H9 (cell line): ENCODE measurements around the gene RLF. TPM values are rescaled to one million over a fixed set of nuclear protein-coding genes. Genes with fewer than 3 reads are reported as not detected.
A peak's percentile ranks its signal among the peaks of the same experiment; 100 is the strongest.

Experiments
- DNase-seq: peaks from one replicate; pipeline ENCODE4 v3.0.0-alpha.2; 2017
- H2AFZ ChIP-seq: one replicate; pipeline ENCODE4 v1.6.1; 2013; ENCODE audit warnings: mild to moderate bottlenecking, low read length, control low read depth, moderate library complexity
- H2AK5ac ChIP-seq: 2 replicates; pipeline ENCODE4 v1.6.1; 2013; ENCODE audit warnings: low read length, control low read depth, mixed read lengths; ENCODE audit not compliant: insufficient read length
- H2BK120ac ChIP-seq: one replicate; pipeline ENCODE4 v1.6.1; 2013; ENCODE audit warnings: low read depth, mild to moderate bottlenecking, low read length, control low read depth, inconsistent platforms; ENCODE audit not compliant: poor library complexity, severe bottlenecking
- H2BK12ac ChIP-seq: 2 replicates; pipeline ENCODE4 v1.6.1; 2013; ENCODE audit warnings: low read length, control low read depth, mixed read lengths, low read depth; ENCODE audit not compliant: insufficient read length
- H2BK15ac ChIP-seq: 2 replicates; pipeline ENCODE4 v1.6.1; 2013; ENCODE audit warnings: low read depth, low read length, control low read depth
- H2BK20ac ChIP-seq: one replicate; pipeline ENCODE4 v1.6.1; 2013; ENCODE audit warnings: low read depth, mild to moderate bottlenecking, low read length, control low read depth, inconsistent platforms; ENCODE audit not compliant: poor library complexity, severe bottlenecking
- H2BK5ac ChIP-seq: 2 replicates; pipeline ENCODE4 v1.6.1; 2013; ENCODE audit warnings: low read length, control low read depth, mixed read lengths; ENCODE audit not compliant: insufficient read length
- H3K14ac ChIP-seq: 2 replicates; pipeline ENCODE4 v1.6.1; 2013; ENCODE audit warnings: low read length, control low read depth; ENCODE audit not compliant: insufficient read depth
- H3K18ac ChIP-seq: 2 replicates; pipeline ENCODE4 v1.6.1; 2013; ENCODE audit warnings: low read depth, mild to moderate bottlenecking, mixed read lengths, low read length, control low read depth; ENCODE audit not compliant: insufficient read length
- H3K23ac ChIP-seq: 2 replicates; pipeline ENCODE4 v1.6.1; 2013; ENCODE audit warnings: low read length, control low read depth, mixed read lengths, low read depth; ENCODE audit not compliant: insufficient read length
- H3K23me2 ChIP-seq: 2 replicates; pipeline ENCODE4 v1.6.1; 2013; ENCODE audit warnings: low read depth, mild to moderate bottlenecking, mixed read lengths, low read length, control low read depth; ENCODE audit not compliant: insufficient read length, poor library complexity, severe bottlenecking
- H3K27ac ChIP-seq: 2 replicates; pipeline ENCODE4 v1.5.1; 2013; ENCODE audit warnings: low read length, control low read depth, mixed read lengths, low read depth; ENCODE audit not compliant: insufficient read length
- H3K27me3 ChIP-seq: 2 replicates; pipeline ENCODE4 v1.6.1; 2013; ENCODE audit warnings: low read length, control low read depth, inconsistent platforms; ENCODE audit not compliant: insufficient read depth
- H3K4ac ChIP-seq: 2 replicates; pipeline ENCODE4 v1.6.1; 2013; ENCODE audit warnings: low read depth, mild to moderate bottlenecking, control low read depth, inconsistent platforms, low read length, moderate library complexity
- H3K4me1 ChIP-seq: 2 replicates; pipeline ENCODE4 v1.6.1; 2013; ENCODE audit warnings: low read length, control low read depth, inconsistent platforms; ENCODE audit not compliant: insufficient read depth
- H3K4me2 ChIP-seq: 2 replicates; pipeline ENCODE4 v1.6.1; 2013; ENCODE audit warnings: low read length, control low read depth, mixed read lengths; ENCODE audit not compliant: insufficient read length, insufficient read depth
- H3K56ac ChIP-seq: 2 replicates; pipeline ENCODE4 v1.6.1; 2013; ENCODE audit warnings: low read depth, mild to moderate bottlenecking, mixed read lengths, low read length, control low read depth; ENCODE audit not compliant: insufficient read length
- H3K79me1 ChIP-seq: 2 replicates; pipeline ENCODE4 v1.6.1; 2013; ENCODE audit warnings: low read depth, mild to moderate bottlenecking, moderate library complexity, low read length, control low read depth, inconsistent platforms; ENCODE audit not compliant: insufficient read depth, poor library complexity, severe bottlenecking
- H3K79me2 ChIP-seq: 2 replicates; pipeline ENCODE4 v1.6.1; 2013; ENCODE audit warnings: low read length, control low read depth, inconsistent platforms; ENCODE audit not compliant: insufficient read depth
- H3K9ac ChIP-seq: 2 replicates; pipeline ENCODE4 v1.6.1; 2013; ENCODE audit warnings: low read length, control low read depth, mixed read lengths; ENCODE audit not compliant: insufficient read length; ENCODE audit errors: extremely low read depth
- H3K9me3 ChIP-seq: one replicate; pipeline ENCODE4 v1.6.1; 2013; ENCODE audit warnings: low read depth, low read length, inconsistent platforms; ENCODE audit not compliant: control insufficient read depth
- H3T11ph ChIP-seq: one replicate; pipeline ENCODE4 v1.6.1; 2013; ENCODE audit warnings: mild to moderate bottlenecking, low read length, control low read depth, inconsistent platforms
- H4K20me1 ChIP-seq: one replicate; pipeline ENCODE4 v1.6.1; 2013; ENCODE audit not compliant: control insufficient read depth, insufficient read length, insufficient read depth
- H4K5ac ChIP-seq: 2 replicates; pipeline ENCODE4 v1.6.1; 2013; ENCODE audit warnings: low read depth, mild to moderate bottlenecking, mixed read lengths, low read length, control low read depth; ENCODE audit not compliant: insufficient read length
- H4K8ac ChIP-seq: replicated peaks from 2 replicates; pipeline ENCODE4 v1.6.1; 2013; ENCODE audit warnings: low read length, control low read depth, mixed read lengths, low read depth; ENCODE audit not compliant: insufficient read length
- H4K91ac ChIP-seq: 2 replicates; pipeline ENCODE4 v1.6.1; 2013; ENCODE audit warnings: low read depth, mild to moderate bottlenecking, moderate library complexity, mixed read lengths, low read length, control low read depth; ENCODE audit not compliant: insufficient read length
- H3K27ac Mint-ChIP-seq, 3 experiments: 2 replicates in 2 of 3; 3 replicates in 1 of 3; pipeline ENCODE4 v1.8.0; 2020 to 2021; ENCODE audit warnings: mixed read lengths in 3 of 3, mild to moderate bottlenecking in 1 of 3, moderate library complexity in 1 of 3
- H3K27me3 Mint-ChIP-seq: 2 replicates; pipeline ENCODE4 v1.8.0; 2021; ENCODE audit warnings: low read depth, mild to moderate bottlenecking, moderate library complexity, mixed read lengths
- H3K36me3 Mint-ChIP-seq, 3 experiments: 2 replicates in 2 of 3; 3 replicates in 1 of 3; pipeline ENCODE4 v1.8.0; 2020 to 2021; ENCODE audit warnings: low read depth in 3 of 3, mixed read lengths in 3 of 3; ENCODE audit not compliant: insufficient read depth in 1 of 3
- H3K4me1 Mint-ChIP-seq, 2 experiments: 2 replicates each; pipeline ENCODE4 v1.8.0; 2020; ENCODE audit warnings: mixed read lengths in 2 of 2
- H3K4me3 Mint-ChIP-seq, 2 experiments: 2 replicates in 1 of 2; 3 replicates in 1 of 2; pipeline ENCODE4 v1.8.0; 2020 to 2021; ENCODE audit warnings: mild to moderate bottlenecking in 2 of 2, mixed read lengths in 2 of 2, moderate library complexity in 1 of 2
- H3K9me3 Mint-ChIP-seq, 2 experiments: 2 replicates in 1 of 2; 3 replicates in 1 of 2; pipeline ENCODE4 v1.8.0; 2020; ENCODE audit warnings: mild to moderate bottlenecking in 2 of 2, mixed read lengths in 2 of 2, moderate library complexity in 1 of 2
- WGBS: extraction: QIAGEN DNeasy Blood & Tissue Kit; methylation state at CpG from one replicate; pipeline ENCODE4 v1.1.7; 2013; ENCODE audit warnings: missing lambda C conversion rate, low lambda C conversion rate, mixed read lengths; ENCODE audit not compliant: insufficient read length; ENCODE audit errors: extremely low coverage; 5-methylcytosine and 5-hydroxymethylcytosine counted together
- total RNA-seq: library from RNA; stranded (reverse); gene quantifications from 2 replicates; pipeline ENCODE4 v1.2.1, GENCODE V29; 2021
- TF ChIP-seq, protein P1 (sequence below): fragments of 200-600 bp; sonication (generic); conservative IDR thresholded peaks from 3 replicates; pipeline ENCODE4 v1.8.0; 2021; ENCODE audit warnings: antibody characterized with exemption, mild to moderate bottlenecking

RLF gene
- total RNA-seq, 1 experiment from 2014 or later, result 19.2 TPM

DNA sequence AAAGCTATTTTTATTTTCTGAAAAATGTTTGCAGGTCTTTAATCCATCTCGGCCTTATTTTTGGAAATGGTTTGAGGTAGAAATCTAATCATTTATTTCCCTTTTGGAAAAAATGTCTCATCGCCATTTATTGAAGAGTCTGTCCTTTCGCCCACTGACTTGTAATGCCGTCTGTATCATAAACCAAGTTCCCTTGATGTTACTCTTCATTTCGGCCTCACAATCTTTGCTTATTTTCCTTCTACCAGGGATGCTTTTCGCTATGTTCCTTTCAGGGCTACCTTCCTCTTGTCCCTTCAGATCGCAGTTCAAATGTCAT lies 422 bp upstream of the RLF start:
- H3K18ac ChIP-seq, result peak overlapping the region; percentile 59
- H3K79me2 ChIP-seq, result peaks cover 33% of the 10 kb centered on the region
- TF ChIP-seq, protein P1, sequence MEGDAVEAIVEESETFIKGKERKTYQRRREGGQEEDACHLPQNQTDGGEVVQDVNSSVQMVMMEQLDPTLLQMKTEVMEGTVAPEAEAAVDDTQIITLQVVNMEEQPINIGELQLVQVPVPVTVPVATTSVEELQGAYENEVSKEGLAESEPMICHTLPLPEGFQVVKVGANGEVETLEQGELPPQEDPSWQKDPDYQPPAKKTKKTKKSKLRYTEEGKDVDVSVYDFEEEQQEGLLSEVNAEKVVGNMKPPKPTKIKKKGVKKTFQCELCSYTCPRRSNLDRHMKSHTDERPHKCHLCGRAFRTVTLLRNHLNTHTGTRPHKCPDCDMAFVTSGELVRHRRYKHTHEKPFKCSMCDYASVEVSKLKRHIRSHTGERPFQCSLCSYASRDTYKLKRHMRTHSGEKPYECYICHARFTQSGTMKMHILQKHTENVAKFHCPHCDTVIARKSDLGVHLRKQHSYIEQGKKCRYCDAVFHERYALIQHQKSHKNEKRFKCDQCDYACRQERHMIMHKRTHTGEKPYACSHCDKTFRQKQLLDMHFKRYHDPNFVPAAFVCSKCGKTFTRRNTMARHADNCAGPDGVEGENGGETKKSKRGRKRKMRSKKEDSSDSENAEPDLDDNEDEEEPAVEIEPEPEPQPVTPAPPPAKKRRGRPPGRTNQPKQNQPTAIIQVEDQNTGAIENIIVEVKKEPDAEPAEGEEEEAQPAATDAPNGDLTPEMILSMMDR, result no peak
- H2BK120ac ChIP-seq, result no peak overlapping the region
- H3K4me1 Mint-ChIP-seq, result peaks cover 4% of the 10 kb centered on the region in 2 experiments
- no peak overlapping the region for H3K27ac ChIP-seq
- H3K56ac ChIP-seq, result no peak overlapping the region
- H3K27ac Mint-ChIP-seq, result peak overlapping the region; percentile 92 to 99 (median 99)
- no peaks in the 10 kb centered on the region for H3K9me3 ChIP-seq
- H3K23ac ChIP-seq, result no peak overlapping the region
- H3K27me3 Mint-ChIP-seq, result no peaks in the 10 kb centered on the region
- no peaks in the 10 kb centered on the region; the same call in 1 of the 2 replicates for H3K4me1 ChIP-seq
- no peaks in the 10 kb centered on the region for H3K27me3 ChIP-seq
- DNase-seq, result no peak
- H2AFZ ChIP-seq, result peak overlapping the region; percentile 82
- H4K5ac ChIP-seq, result no peak overlapping the region
- no peak overlapping the region for H4K91ac ChIP-seq
- peak overlapping the region; percentile 53 for H3K4me2 ChIP-seq
- H2AK5ac ChIP-seq, result no peak overlapping the region
- H3K79me1 ChIP-seq, result peaks cover 7% of the 10 kb centered on the region
- H3K9ac ChIP-seq, result peak overlapping the region; percentile 68
- H2BK12ac ChIP-seq, result no peak overlapping the region
- H2BK15ac ChIP-seq, result no peak overlapping the region
- no CpG with 5 or more reads among the region's 7 CpGs for WGBS
- H3K4me3 Mint-ChIP-seq, result no peak overlapping the region
- no peak overlapping the region for H3K4ac ChIP-seq
- no peaks in the 10 kb centered on the region for H3K36me3 Mint-ChIP-seq
- no peak overlapping the region for H4K8ac ChIP-seq
- peaks cover 9% of the 10 kb centered on the region for H3K23me2 ChIP-seq
- H3T11ph ChIP-seq, result no peak overlapping the region
- no peaks in the 10 kb centered on the region for H4K20me1 ChIP-seq
- no peak overlapping the region for H2BK20ac ChIP-seq
- H2BK5ac ChIP-seq, result no peak overlapping the region
- H3K14ac ChIP-seq, result no peak overlapping the region
- H3K9me3 Mint-ChIP-seq, result no peaks in the 10 kb centered on the region; a peak in 1 of 5 replicates
